ENCODE data around the gene PPP1R1C. TPM values are rescaled to one million over a fixed set of nuclear protein-coding genes. Genes with fewer than 3 reads are reported as not detected.

The PPP1R1C gene
- total RNA-seq, 1 experiment from 2014 or later: 4.0 TPM

DNA sequence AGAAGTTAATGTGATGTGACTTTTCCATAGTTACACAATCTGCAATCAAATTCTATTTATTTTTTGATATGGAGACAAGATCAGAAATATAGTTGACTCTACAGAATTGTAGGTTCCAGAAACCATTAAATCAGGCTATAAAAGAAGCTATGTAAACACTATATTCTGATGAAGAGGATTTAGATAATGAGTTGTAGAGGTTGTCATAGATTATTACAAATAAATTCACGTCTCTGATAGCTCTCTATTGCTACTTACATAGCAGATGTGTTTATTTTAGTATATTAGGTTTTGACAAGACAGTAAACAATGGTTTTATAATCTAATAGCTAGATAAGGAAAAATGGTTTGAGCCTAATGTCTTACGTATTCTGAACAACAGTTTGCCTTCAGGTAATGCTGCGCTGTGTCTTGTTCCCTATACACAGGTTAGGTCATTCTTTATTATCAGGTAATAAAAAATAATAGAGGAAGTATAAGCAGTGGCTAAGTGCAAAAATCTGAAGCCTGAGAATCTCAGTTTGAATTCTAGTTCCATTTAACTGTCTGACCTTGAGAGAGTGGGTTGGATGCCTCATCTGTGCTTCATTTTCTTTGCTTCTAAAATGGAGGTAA is 93.4 kb downstream of the PPP1R1C start:
- no peak overlapping the region for H3K18ac ChIP-seq (ENCODE audit: insufficient read length, low read depth, low read length)
- H3K79me2 ChIP-seq (ENCODE audit: insufficient read depth, low read length): no peaks in the 10 kb centered on the region
- H4K91ac ChIP-seq (ENCODE audit: insufficient read length, low read depth, low read length): no peak overlapping the region
- no peak overlapping the region for H2AK5ac ChIP-seq (ENCODE audit: insufficient read length, low read length)
- no peak overlapping the region for H3T11ph ChIP-seq (ENCODE audit: low read length)
- Mint-ChIP-seq H3K27me3 (ENCODE audit: low read depth) (no peaks in the 10 kb centered on the region), H3K36me3 (ENCODE audit: insufficient read depth in 1 of 3, low read depth in 3 of 3) (no peaks in the 10 kb centered on the region), H3K9me3 (no peaks in the 10 kb centered on the region), H3K4me3 (no peak overlapping the region), H3K4me1 (peaks cover 0 to 3% of the 10 kb centered on the region in 2 experiments; a peak in 2 of 4 replicates), H3K27ac (no peak overlapping the region; a peak in 1 of 7 replicates)
- H2BK15ac ChIP-seq (ENCODE audit: low read depth, low read length): no peak overlapping the region
- no peaks in the 10 kb centered on the region for H4K20me1 ChIP-seq (ENCODE audit: control insufficient read depth, insufficient read depth, insufficient read length)
- H4K8ac ChIP-seq (replicated peaks; ENCODE audit: insufficient read length, low read depth, low read length): no peak overlapping the region
- no peak overlapping the region for H4K5ac ChIP-seq (ENCODE audit: insufficient read length, low read depth, low read length)
- no peaks in the 10 kb centered on the region for H3K27me3 ChIP-seq (ENCODE audit: insufficient read depth, low read length)
- DNase-seq: no peak
- H3K14ac ChIP-seq (ENCODE audit: insufficient read depth, low read length): no peak overlapping the region
- TF ChIP-seq, protein P1, sequence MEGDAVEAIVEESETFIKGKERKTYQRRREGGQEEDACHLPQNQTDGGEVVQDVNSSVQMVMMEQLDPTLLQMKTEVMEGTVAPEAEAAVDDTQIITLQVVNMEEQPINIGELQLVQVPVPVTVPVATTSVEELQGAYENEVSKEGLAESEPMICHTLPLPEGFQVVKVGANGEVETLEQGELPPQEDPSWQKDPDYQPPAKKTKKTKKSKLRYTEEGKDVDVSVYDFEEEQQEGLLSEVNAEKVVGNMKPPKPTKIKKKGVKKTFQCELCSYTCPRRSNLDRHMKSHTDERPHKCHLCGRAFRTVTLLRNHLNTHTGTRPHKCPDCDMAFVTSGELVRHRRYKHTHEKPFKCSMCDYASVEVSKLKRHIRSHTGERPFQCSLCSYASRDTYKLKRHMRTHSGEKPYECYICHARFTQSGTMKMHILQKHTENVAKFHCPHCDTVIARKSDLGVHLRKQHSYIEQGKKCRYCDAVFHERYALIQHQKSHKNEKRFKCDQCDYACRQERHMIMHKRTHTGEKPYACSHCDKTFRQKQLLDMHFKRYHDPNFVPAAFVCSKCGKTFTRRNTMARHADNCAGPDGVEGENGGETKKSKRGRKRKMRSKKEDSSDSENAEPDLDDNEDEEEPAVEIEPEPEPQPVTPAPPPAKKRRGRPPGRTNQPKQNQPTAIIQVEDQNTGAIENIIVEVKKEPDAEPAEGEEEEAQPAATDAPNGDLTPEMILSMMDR (conservative IDR thresholded peaks at IDR 0.05): no peak
- no peak overlapping the region for H3K27ac ChIP-seq (ENCODE audit: insufficient read length, low read depth, low read length)
- H3K4me2 ChIP-seq (ENCODE audit: insufficient read depth, insufficient read length, low read length): no peak overlapping the region
- WGBS (ENCODE audit: extremely low coverage, insufficient read length, low lambda C conversion rate): no CpG with 5 or more reads among the region's 3 CpGs
- no peak overlapping the region for H2BK12ac ChIP-seq (ENCODE audit: insufficient read length, low read depth, low read length)
- no peak overlapping the region for H2AFZ ChIP-seq (ENCODE audit: low read length)
- no peaks in the 10 kb centered on the region for H3K9me3 ChIP-seq (ENCODE audit: control insufficient read depth, low read depth, low read length)
- no peaks in the 10 kb centered on the region for H3K4me1 ChIP-seq (ENCODE audit: insufficient read depth, low read length)
- H2BK5ac ChIP-seq (ENCODE audit: insufficient read length, low read length): no peak overlapping the region
- H3K56ac ChIP-seq (ENCODE audit: insufficient read length, low read depth, low read length): no peak overlapping the region
- no peaks in the 10 kb centered on the region for H3K79me1 ChIP-seq (ENCODE audit: insufficient read depth, low read depth, low read length, poor library complexity, severe bottlenecking)
- no peaks in the 10 kb centered on the region for H3K23me2 ChIP-seq (ENCODE audit: insufficient read length, low read depth, low read length, poor library complexity, severe bottlenecking)
- H3K4ac ChIP-seq (ENCODE audit: low read depth, low read length): no peak overlapping the region
- no peak overlapping the region for H2BK120ac ChIP-seq (ENCODE audit: low read depth, low read length, poor library complexity, severe bottlenecking)
- H3K9ac ChIP-seq (ENCODE audit: extremely low read depth, insufficient read length, low read length): no peak overlapping the region
- H2BK20ac ChIP-seq (ENCODE audit: low read depth, low read length, poor library complexity, severe bottlenecking): no peak overlapping the region
- no peak overlapping the region for H3K23ac ChIP-seq (ENCODE audit: insufficient read length, low read depth, low read length)
